Osteoblast (primary cell): ENCODE measurements around the gene POMT2. TPM values are rescaled to one million over a fixed set of nuclear protein-coding genes. Genes with fewer than 3 reads are reported as not detected.

Experiments
- DNase-seq: peaks from one replicate; pipeline ENCODE4 v3.0.0; 2011; ENCODE audit warnings: low spot score, mixed read lengths; ENCODE audit not compliant: insufficient read length; ENCODE audit errors: missing footprints
- H2AFZ ChIP-seq: 2 replicates; pipeline ENCODE4 v1.6.0; 2011; ENCODE audit warnings: mild to moderate bottlenecking, low read length
- H3K27ac ChIP-seq: 2 replicates; pipeline ENCODE4 v1.5.1; 2011; ENCODE audit warnings: mild to moderate bottlenecking, low read depth, low read length, moderate library complexity
- H3K27me3 ChIP-seq: 2 replicates; pipeline ENCODE4 v1.6.0; 2012; ENCODE audit warnings: mild to moderate bottlenecking, control low read depth, inconsistent platforms, low read length, moderate library complexity; ENCODE audit not compliant: insufficient read depth
- H3K36me3 ChIP-seq: 2 replicates; pipeline ENCODE4 v1.5.1; 2011; ENCODE audit warnings: mild to moderate bottlenecking, low read length, control low read depth, moderate library complexity; ENCODE audit not compliant: insufficient read depth
- H3K4me1 ChIP-seq: 2 replicates; pipeline ENCODE4 v1.5.1; 2011; ENCODE audit warnings: mild to moderate bottlenecking, low read length, control low read depth, moderate library complexity; ENCODE audit not compliant: insufficient read depth
- H3K4me2 ChIP-seq: 2 replicates; pipeline ENCODE4 v1.6.0; 2011; ENCODE audit warnings: mild to moderate bottlenecking, low read length; ENCODE audit not compliant: insufficient read depth
- H3K4me3 ChIP-seq: fragments of 200-600 bp; sonication (generic); 3 replicates; pipeline ENCODE4 v1.5.1; 2012; ENCODE audit warnings: mild to moderate bottlenecking, low read length, inconsistent platforms; ENCODE audit not compliant: insufficient read depth
- H3K79me2 ChIP-seq: 2 replicates; pipeline ENCODE4 v1.6.0; 2012; ENCODE audit warnings: mild to moderate bottlenecking, low read length, control low read depth, inconsistent platforms; ENCODE audit not compliant: insufficient read depth
- H3K9me3 ChIP-seq: 2 replicates; pipeline ENCODE4 v1.5.1; 2011; ENCODE audit warnings: low read depth, low read length, control low read depth
- H4K20me1 ChIP-seq: 2 replicates; pipeline ENCODE4 v1.6.0; 2012; ENCODE audit warnings: mild to moderate bottlenecking, low read length, control low read depth; ENCODE audit not compliant: insufficient read depth
- CTCF ChIP-seq: IDR thresholded peaks from 2 replicates; pipeline ENCODE4 v1.5.1; 2011; ENCODE audit warnings: mild to moderate bottlenecking, low read depth, low read length, moderate library complexity; ENCODE audit errors: extremely low read depth
- total RNA-seq: library from RNA; depleted of rRNA; stranded (reverse); fragments of >200 nt; gene quantifications from 2 replicates; pipeline ENCODE4 v1.2.3, GENCODE V29; 2012

Gene POMT2
- total RNA-seq, 1 donor = 11.6 TPM

GRCh38 chr14:77275601-77276017 lies 45.1 kb downstream of the POMT2 start:
- H3K36me3 ChIP-seq = peaks cover 8% of the 10 kb centered on the region
- no peak overlapping the region for H3K4me3 ChIP-seq
- H3K79me2 ChIP-seq = no peaks in the 10 kb centered on the region
- H3K9me3 ChIP-seq = no peaks in the 10 kb centered on the region
- peaks cover 5% of the 10 kb centered on the region for H3K27me3 ChIP-seq
- H3K4me1 ChIP-seq = no peaks in the 10 kb centered on the region
- H4K20me1 ChIP-seq = no peaks in the 10 kb centered on the region
- H3K27ac ChIP-seq = no peak overlapping the region
- no peak overlapping the region for H3K4me2 ChIP-seq
- DNase-seq = peak; percentile 63
- H2AFZ ChIP-seq = no peak overlapping the region
- TF ChIP-seq CTCF = no peak

GRCh38 chr14:77275041-77275580 lies 45.6 kb downstream of the POMT2 start:
- Histone ChIP-seq H3K4me2 (no peak overlapping the region), H3K9me3 (no peaks in the 10 kb centered on the region), H3K27me3 (peaks cover 5% of the 10 kb centered on the region), H3K36me3 (peaks cover 8% of the 10 kb centered on the region), H4K20me1 (no peaks in the 10 kb centered on the region), H3K79me2 (no peaks in the 10 kb centered on the region), H2AFZ (no peak overlapping the region), H3K27ac (no peak overlapping the region), H3K4me1 (no peaks in the 10 kb centered on the region), H3K4me3 (no peak overlapping the region)
- DNase-seq = peak; percentile 55
- TF ChIP-seq CTCF = no peak

- TF ChIP-seq CTCF = no peak
- Histone ChIP-seq H3K4me1 (no peaks in the 10 kb centered on the region), H3K36me3 (no peaks in the 10 kb centered on the region), H2AFZ (no peak overlapping the region), H3K27ac (no peak overlapping the region), H3K4me3 (no peak overlapping the region), H3K27me3 (peaks cover 5% of the 10 kb centered on the region), H3K9me3 (no peaks in the 10 kb centered on the region), H4K20me1 (no peaks in the 10 kb centered on the region), H3K79me2 (no peaks in the 10 kb centered on the region), H3K4me2 (no peak overlapping the region)
- DNase-seq = peak; percentile 53
These were observed 46.9 kb downstream of the POMT2 start for GRCh38 chr14:77273796-77274195.

- Histone ChIP-seq H4K20me1 (no peaks in the 10 kb centered on the region), H3K9me3 (peaks cover 2% of the 10 kb centered on the region), H3K4me1 (no peaks in the 10 kb centered on the region)
These were observed 48.4 kb downstream of the POMT2 start for GRCh38 chr14:77272261-77272660.

More at GRCh38 chr14:77272261-77272660, 48.4 kb downstream of the POMT2 start:
- Histone ChIP-seq H3K27ac (no peak overlapping the region), H2AFZ (no peak overlapping the region), H3K79me2 (no peaks in the 10 kb centered on the region), H3K36me3 (no peaks in the 10 kb centered on the region), H3K4me3 (no peak overlapping the region), H3K4me2 (no peak overlapping the region), H3K27me3 (peaks cover 8% of the 10 kb centered on the region)
- TF ChIP-seq CTCF = no peak
- DNase-seq = peak; percentile 82
